Caco-2 (cell line): ENCODE results near the gene IRF4. TPM values are rescaled to one million over a fixed set of nuclear protein-coding genes. Genes with fewer than 3 reads are reported as not detected.

Experiments
- BruUV-seq: library from RNA; stranded (reverse); fragments of 400-500 nt; replicated peaks from 2 replicates; lab custom pipeline; 2021; lab: Mats Ljungman, UMichigan
- CTCF ChIA-PET: fragments of 300-600 bp; sonication (Branson Sonifier 250); formaldehyde crosslinking; loops from one replicate; lab custom pipeline; 2022; ENCODE audit warnings: antibody characterized with exemption; lab: Charles Lee
- POLR2A ChIA-PET: fragments of 300-600 bp; sonication (Branson Sonifier 250); formaldehyde crosslinking; loops from one replicate; lab custom pipeline; 2022; ENCODE audit warnings: antibody characterized with exemption; lab: Charles Lee
- DNase-seq, 2 experiments: peaks; one replicate each; pipeline versions ENCODE4 v3.0.0 to v3.0.0-alpha.2; 2020 to 2022
- H3K27me3 ChIP-seq: replicated peaks from 2 replicates; pipeline ENCODE4 v1.6.0; 2011; ENCODE audit warnings: low read length; ENCODE audit not compliant: control insufficient read depth, insufficient read depth
- H3K36me3 ChIP-seq: 2 replicates; pipeline ENCODE4 v1.5.1; 2011; ENCODE audit warnings: low read length; ENCODE audit not compliant: control insufficient read depth, insufficient read depth
- H3K4me1 ChIP-seq: fragments of 250-450 bp; sonication (Bioruptor Pico); 2 replicates; pipeline ENCODE4 v1.5.1; 2020; ENCODE audit warnings: mild to moderate bottlenecking
- H3K4me3 ChIP-seq: 2 replicates; pipeline ENCODE4 v1.5.1; 2011; ENCODE audit warnings: low read depth, mild to moderate bottlenecking, control low read depth, low read length
- H3K9me3 ChIP-seq: fragments of 250-450 bp; sonication (Bioruptor Pico); 2 replicates; pipeline ENCODE4 v1.5.1; 2020; ENCODE audit warnings: mild to moderate bottlenecking, moderate library complexity
- H3K27ac Mint-ChIP-seq: one replicate; pipeline ENCODE4 v1.8.0; 2022; ENCODE audit warnings: mixed read lengths; ENCODE audit not compliant: unreplicated experiment
- H3K27me3 Mint-ChIP-seq: one replicate; pipeline ENCODE4 v1.8.0; 2022; ENCODE audit warnings: mixed read lengths; ENCODE audit not compliant: insufficient read depth, unreplicated experiment
- H3K36me3 Mint-ChIP-seq: one replicate; pipeline ENCODE4 v1.8.0; 2022; ENCODE audit warnings: mild to moderate bottlenecking, mixed read lengths; ENCODE audit not compliant: insufficient read depth, unreplicated experiment
- H3K4me1 Mint-ChIP-seq: one replicate; pipeline ENCODE4 v1.8.0; 2022; ENCODE audit warnings: low read depth, mixed read lengths; ENCODE audit not compliant: unreplicated experiment
- H3K4me3 Mint-ChIP-seq: one replicate; pipeline ENCODE4 v1.8.0; 2022; ENCODE audit warnings: mild to moderate bottlenecking, moderate library complexity, mixed read lengths; ENCODE audit not compliant: unreplicated experiment
- H3K9me3 Mint-ChIP-seq: one replicate; pipeline ENCODE4 v1.8.0; 2022; ENCODE audit warnings: mixed read lengths; ENCODE audit not compliant: unreplicated experiment
- intact Hi-C: fragments of 100-400 bp; cut with micrococcal nuclease; formaldehyde crosslinking; loops from one replicate; pipeline ENCODE4 v1.10.0; 2022; ENCODE audit not compliant: unreplicated experiment
- total RNA-seq: library from RNA; stranded (reverse); gene quantifications from 2 replicates; pipeline ENCODE4 v1.2.3, GENCODE V29; 2022
- TF ChIP-seq, protein P1 (sequence below), 2 experiments: fragments of 200-600 bp in 1 of 2; IDR thresholded peaks; 1 replicate in 1 of 2; 2 replicates in 1 of 2; pipeline versions ENCODE4 v1.5.1 to v1.8.0; 2011 to 2022; ENCODE audit warnings: antibody characterized with exemption in 1 of 2, control low read depth in 1 of 2, inconsistent platforms in 1 of 2, low read depth in 1 of 2, low read length in 1 of 2, mild to moderate bottlenecking in 1 of 2, moderate library complexity in 1 of 2; ENCODE audit not compliant: insufficient read depth in 1 of 2, severe bottlenecking in 1 of 2, unreplicated experiment in 1 of 2

IRF4 gene
- total RNA-seq, 1 experiment from 2014 or later: not detected

DNA sequence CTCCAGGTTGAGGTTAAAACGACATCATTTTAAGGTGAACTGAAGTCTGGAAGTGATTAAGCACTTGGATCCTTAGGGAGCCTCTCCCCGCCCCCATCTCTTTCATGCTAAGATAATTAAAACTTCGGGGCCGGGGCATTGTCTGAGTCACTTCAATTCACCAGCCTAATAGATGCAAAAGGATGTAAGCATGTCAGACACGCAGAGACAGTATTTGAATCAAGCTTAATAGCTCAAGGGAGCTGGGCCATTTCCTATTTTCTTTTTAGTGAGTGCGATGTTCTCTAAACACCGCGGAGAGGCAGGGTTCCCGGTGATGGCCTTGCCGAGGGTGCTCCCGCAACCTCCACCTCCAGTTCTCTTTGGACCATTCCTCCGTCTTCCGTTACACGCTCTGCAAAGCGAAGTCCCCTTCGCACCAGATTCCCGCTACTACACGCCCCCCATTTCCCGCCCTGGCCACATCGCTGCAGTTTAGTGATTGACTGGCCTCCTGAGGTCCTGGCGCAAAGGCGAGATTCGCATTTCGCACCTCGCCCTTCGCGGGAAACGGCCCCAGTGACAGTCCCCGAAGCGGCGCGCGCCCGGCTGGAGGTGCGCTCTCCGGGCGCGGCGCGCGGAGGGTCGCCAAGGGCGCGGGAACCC lies 516 bp upstream of the IRF4 start:
- no peaks in the 10 kb centered on the region for H3K9me3 ChIP-seq
- Mint-ChIP-seq H3K4me3 (no peak overlapping the region), H3K9me3 (peaks cover 11% of the 10 kb centered on the region), H3K4me1 (no peaks in the 10 kb centered on the region), H3K36me3 (no peaks in the 10 kb centered on the region), H3K27ac (no peak overlapping the region), H3K27me3 (peaks cover 25% of the 10 kb centered on the region)
- ChIA-PET POLR2A (no interaction called here), CTCF (no interaction called here)
- BruUV-seq: no TSS peak
- H3K36me3 ChIP-seq: no peaks in the 10 kb centered on the region
- DNase-seq: no peak
- H3K4me1 ChIP-seq: no peaks in the 10 kb centered on the region
- no peak overlapping the region for H3K4me3 ChIP-seq
- H3K27me3 ChIP-seq: no peaks in the 10 kb centered on the region
- TF ChIP-seq, protein P1, sequence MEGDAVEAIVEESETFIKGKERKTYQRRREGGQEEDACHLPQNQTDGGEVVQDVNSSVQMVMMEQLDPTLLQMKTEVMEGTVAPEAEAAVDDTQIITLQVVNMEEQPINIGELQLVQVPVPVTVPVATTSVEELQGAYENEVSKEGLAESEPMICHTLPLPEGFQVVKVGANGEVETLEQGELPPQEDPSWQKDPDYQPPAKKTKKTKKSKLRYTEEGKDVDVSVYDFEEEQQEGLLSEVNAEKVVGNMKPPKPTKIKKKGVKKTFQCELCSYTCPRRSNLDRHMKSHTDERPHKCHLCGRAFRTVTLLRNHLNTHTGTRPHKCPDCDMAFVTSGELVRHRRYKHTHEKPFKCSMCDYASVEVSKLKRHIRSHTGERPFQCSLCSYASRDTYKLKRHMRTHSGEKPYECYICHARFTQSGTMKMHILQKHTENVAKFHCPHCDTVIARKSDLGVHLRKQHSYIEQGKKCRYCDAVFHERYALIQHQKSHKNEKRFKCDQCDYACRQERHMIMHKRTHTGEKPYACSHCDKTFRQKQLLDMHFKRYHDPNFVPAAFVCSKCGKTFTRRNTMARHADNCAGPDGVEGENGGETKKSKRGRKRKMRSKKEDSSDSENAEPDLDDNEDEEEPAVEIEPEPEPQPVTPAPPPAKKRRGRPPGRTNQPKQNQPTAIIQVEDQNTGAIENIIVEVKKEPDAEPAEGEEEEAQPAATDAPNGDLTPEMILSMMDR (IDR thresholded peaks at IDR 0.05; ENCODE audit: insufficient read depth in 1 of 2, low read depth in 1 of 2, low read length in 1 of 2, severe bottlenecking in 1 of 2, unreplicated experiment in 1 of 2): no peak
- intact Hi-C loops: no loop called here

DNA sequence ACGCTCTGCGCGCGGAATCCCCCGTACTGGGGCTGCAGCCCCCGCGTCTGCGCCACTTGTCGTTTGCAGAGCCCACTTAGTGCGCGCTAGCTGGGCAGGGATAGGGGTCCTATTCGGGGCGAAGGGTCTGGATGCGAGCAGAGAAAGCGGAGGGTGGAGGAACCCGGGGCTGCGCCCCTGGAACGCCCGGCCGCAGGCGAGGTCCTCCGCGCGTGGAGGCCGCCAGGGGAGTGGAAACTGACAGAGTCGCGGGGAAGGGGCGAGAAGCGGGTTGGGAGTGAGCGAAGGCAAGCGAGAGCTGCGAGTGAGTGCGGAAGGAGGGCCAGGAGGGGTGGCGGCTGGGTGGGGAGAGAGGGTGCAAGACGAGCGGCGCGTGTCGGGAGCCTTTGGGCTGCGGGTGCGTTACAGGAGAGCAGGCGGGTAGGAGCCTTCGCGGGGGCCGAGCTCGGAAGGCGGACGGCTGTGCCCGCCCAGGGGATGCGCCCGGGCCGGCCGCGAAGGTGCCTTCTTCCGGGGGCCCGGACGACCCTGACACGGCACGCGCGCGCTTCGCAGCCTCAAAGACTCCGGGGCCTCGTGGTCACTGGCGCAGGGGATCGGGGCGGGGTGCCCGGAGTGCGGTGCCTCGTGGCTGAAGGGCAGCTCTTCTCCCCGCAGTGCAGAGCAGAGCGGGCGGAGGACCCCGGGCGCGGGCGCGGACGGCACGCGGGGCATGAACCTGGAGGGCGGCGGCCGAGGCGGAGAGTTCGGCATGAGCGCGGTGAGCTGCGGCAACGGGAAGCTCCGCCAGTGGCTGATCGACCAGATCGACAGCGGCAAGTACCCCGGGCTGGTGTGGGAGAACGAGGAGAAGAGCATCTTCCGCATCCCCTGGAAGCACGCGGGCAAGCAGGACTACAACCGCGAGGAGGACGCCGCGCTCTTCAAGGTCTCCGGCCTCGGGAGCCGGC lies 1.2 kb downstream of the IRF4 start:
- peaks cover 11% of the 10 kb centered on the region for H3K9me3 Mint-ChIP-seq
- Histone ChIP-seq H3K4me3 (no peak overlapping the region), H3K9me3 (no peaks in the 10 kb centered on the region), H3K4me1 (no peaks in the 10 kb centered on the region), H3K27me3 (no peaks in the 10 kb centered on the region), H3K36me3 (no peaks in the 10 kb centered on the region)
- CTCF ChIA-PET: no interaction called here
- H3K4me1 Mint-ChIP-seq: no peaks in the 10 kb centered on the region
- peaks cover 21% of the 10 kb centered on the region for H3K27me3 Mint-ChIP-seq
- no peak overlapping the region for H3K4me3 Mint-ChIP-seq
- POLR2A ChIA-PET: no interaction called here
- no peak for DNase-seq
- H3K36me3 Mint-ChIP-seq: no peaks in the 10 kb centered on the region
- H3K27ac Mint-ChIP-seq: no peak overlapping the region
- TF ChIP-seq, protein P1 (IDR thresholded peaks at IDR 0.05; ENCODE audit: insufficient read depth in 1 of 2, low read depth in 1 of 2, low read length in 1 of 2, severe bottlenecking in 1 of 2, unreplicated experiment in 1 of 2): no peak
- intact Hi-C loops: no loop called here
- BruUV-seq: no TSS peak

DNA sequence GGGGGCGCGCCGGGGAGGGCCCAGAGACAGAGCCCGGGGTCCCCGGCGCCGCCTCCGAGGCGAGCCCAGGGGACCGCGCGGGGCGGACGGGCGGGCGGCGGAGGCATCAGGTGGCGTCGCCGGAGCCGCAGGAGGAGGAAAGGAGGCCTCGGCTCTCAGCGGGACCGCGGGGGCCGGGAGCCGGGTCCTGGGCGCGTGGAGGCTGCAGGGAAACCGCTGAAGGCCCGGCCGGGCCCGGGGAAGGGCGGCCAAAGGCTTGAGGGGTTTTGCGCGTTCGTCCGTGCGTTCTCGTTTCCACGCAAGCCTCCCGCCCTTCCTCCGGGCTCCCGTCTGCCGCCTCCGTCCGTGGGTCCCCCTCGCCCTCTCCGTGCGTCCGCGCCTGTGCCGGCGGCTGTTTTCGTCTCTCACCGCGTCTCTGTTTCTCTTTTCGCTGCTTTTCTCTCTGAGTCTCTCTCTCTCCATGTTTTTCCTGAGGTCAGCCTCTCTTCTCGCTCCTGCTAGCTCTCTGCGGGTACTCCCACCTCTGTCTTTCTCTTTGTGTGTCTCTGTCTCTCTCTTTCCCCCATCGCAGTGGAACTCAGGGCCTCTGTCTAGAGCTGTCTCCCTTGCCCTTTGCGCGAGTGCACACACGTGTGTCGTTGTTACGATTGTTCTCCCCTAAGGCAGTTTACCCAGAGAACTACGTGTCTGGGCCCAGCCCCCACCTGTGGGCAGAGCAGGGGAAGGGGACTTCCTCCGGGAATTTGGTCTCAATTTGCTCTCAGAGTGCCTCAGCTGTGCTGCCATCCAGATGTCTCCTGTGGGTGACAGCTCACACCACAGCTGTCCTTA lies 2.1 kb downstream of the IRF4 start:
- H3K27ac Mint-ChIP-seq: peak overlapping the region; percentile 40
- H3K4me1 Mint-ChIP-seq: no peaks in the 10 kb centered on the region
- CTCF ChIA-PET: no interaction called here
- TF ChIP-seq, protein P1 (IDR thresholded peaks at IDR 0.05; ENCODE audit: insufficient read depth in 1 of 2, low read depth in 1 of 2, low read length in 1 of 2, severe bottlenecking in 1 of 2, unreplicated experiment in 1 of 2): no peak
- no TSS peak for BruUV-seq
- H3K36me3 ChIP-seq: no peaks in the 10 kb centered on the region
- POLR2A ChIA-PET: no interaction called here
- H3K4me3 Mint-ChIP-seq: no peak overlapping the region
- no peaks in the 10 kb centered on the region for H3K36me3 Mint-ChIP-seq
- intact Hi-C loops: no loop called here
- DNase-seq: no peak
- H3K9me3 ChIP-seq: no peaks in the 10 kb centered on the region
- peaks cover 15% of the 10 kb centered on the region for H3K27me3 Mint-ChIP-seq
- H3K4me1 ChIP-seq: no peaks in the 10 kb centered on the region
- H3K27me3 ChIP-seq: no peaks in the 10 kb centered on the region
- no peak overlapping the region for H3K4me3 ChIP-seq
- peaks cover 11% of the 10 kb centered on the region for H3K9me3 Mint-ChIP-seq
